GM12878 (cell line): ENCODE data around the gene SULT1A1. TPM values are rescaled to one million over a fixed set of nuclear protein-coding genes. Genes with fewer than 3 reads are reported as not detected.

ENCODE experiments used
- ATAC-seq: fragments of 200-7000 bp; cut with Tn5 transposase; 3 replicates; pipeline ENCODE4 v1.9.1; 2020; ENCODE audit warnings: mild to moderate bottlenecking, moderate library complexity
- BruUV-seq: library from RNA; stranded (reverse); fragments of 400-500 nt; replicated peaks from 2 replicates; lab custom pipeline; 2021; lab: Mats Ljungman, UMichigan
- CTCF ChIA-PET: fragments of 300-600 bp; sonication (Branson Sonifier 250); formaldehyde crosslinking; extraction: SDS; loops from one replicate; lab custom pipeline; 2021; ENCODE audit warnings: inconsistent platforms; lab: Yijun Ruan, JAX
- POLR2A ChIA-PET: fragments of 350-600 bp; formaldehyde crosslinking; extraction: SDS; loops from one replicate; lab custom pipeline; 2021; ENCODE audit warnings: inconsistent platforms; lab: Charles Lee
- RAD21 ChIA-PET: fragments of 300-600 bp; sonication (Branson Sonifier 250); formaldehyde crosslinking; loops from one replicate; lab custom pipeline; 2023; ENCODE audit warnings: antibody characterized with exemption; ENCODE audit not compliant: unreplicated experiment; lab: Charles Lee
- SMC1A ChIA-PET: fragments of 300-600 bp; sonication (Branson Sonifier 250); formaldehyde crosslinking; loops from one replicate; lab custom pipeline; 2023; ENCODE audit not compliant: unreplicated experiment, uncharacterized antibody; lab: Charles Lee
- DNase-seq: peaks from one replicate; pipeline ENCODE4 v3.0.0-alpha.2; 2011; ENCODE audit warnings: low read depth, low spot score
- FAIRE-seq: peaks from 3 replicates; lab custom pipeline; 2011; peaks lifted over from hg19 to GRCh38; lab: Jason Lieb, UNC
- H2AFZ ChIP-seq: 2 replicates; pipeline ENCODE4 v1.6.0; 2011; ENCODE audit warnings: low read depth, low read length, control low read depth; ENCODE audit not compliant: control insufficient read depth
- H3K27ac ChIP-seq: 2 replicates; pipeline ENCODE4 v1.5.1; 2011; ENCODE audit warnings: control low read depth; ENCODE audit not compliant: control insufficient read depth, insufficient read depth
- H3K27me3 ChIP-seq, 2 experiments: replicated peaks in 1 of 2; 2 replicates each; pipeline versions ENCODE4 v1.6.0 to v1.6.1; 2011; ENCODE audit warnings: low read length in 1 of 2; ENCODE audit not compliant: control insufficient read depth in 2 of 2, insufficient read depth in 2 of 2
- H3K36me3 ChIP-seq, 2 experiments: 2 replicates each; pipeline ENCODE4 v1.5.1; 2011; ENCODE audit warnings: low read length in 1 of 2; ENCODE audit not compliant: control insufficient read depth in 2 of 2, insufficient read depth in 2 of 2
- H3K4me1 ChIP-seq: 2 replicates; pipeline ENCODE4 v1.6.1; 2011; ENCODE audit warnings: mild to moderate bottlenecking, low read length, moderate library complexity, mixed read lengths; ENCODE audit not compliant: control insufficient read depth, insufficient read depth
- H3K4me2 ChIP-seq: 2 replicates; pipeline ENCODE4 v1.6.0; 2011; ENCODE audit warnings: control low read depth; ENCODE audit not compliant: control insufficient read depth, insufficient read depth
- H3K4me3 ChIP-seq: fragments of 200-600 bp; sonication (generic); 2 replicates; pipeline ENCODE4 v1.5.1; 2016
- H3K79me2 ChIP-seq: 2 replicates; pipeline ENCODE4 v1.6.0; 2011; ENCODE audit warnings: low read length; ENCODE audit not compliant: control insufficient read depth, insufficient read depth
- H3K9ac ChIP-seq: 2 replicates; pipeline ENCODE4 v1.8.0; 2011; ENCODE audit warnings: low read length, control low read depth, mixed read lengths; ENCODE audit not compliant: control insufficient read depth, insufficient read depth
- H3K9me3 ChIP-seq: replicated peaks from 3 replicates; pipeline ENCODE4 v1.5.1; 2011; ENCODE audit warnings: mild to moderate bottlenecking, low read length; ENCODE audit not compliant: control insufficient read depth, insufficient read depth
- H4K20me1 ChIP-seq: 2 replicates; pipeline ENCODE4 v1.6.0; 2011; ENCODE audit not compliant: control insufficient read depth, insufficient read depth
- EP300 ChIP-seq, 2 experiments: fragments of 150-350 bp in 1 of 2; IDR thresholded peaks; 2 replicates each; pipeline ENCODE4 v1.6.1; 2011 to 2012; ENCODE audit warnings: low read depth in 2 of 2, low read length in 2 of 2, borderline replicate concordance in 1 of 2, improper control_type of control experiment in 1 of 2, inconsistent platforms in 1 of 2; ENCODE audit not compliant: control insufficient read depth in 1 of 2
- FOXM1 ChIP-seq: IDR thresholded peaks from 2 replicates; pipeline ENCODE4 v1.6.1; 2012; ENCODE audit warnings: low read depth, mild to moderate bottlenecking, inconsistent platforms, low read length, moderate library complexity
- IKZF1 ChIP-seq: fragments of 450-650 bp; conservative IDR thresholded peaks from 2 replicates; pipeline ENCODE4 v1.6.1; 2017; ENCODE audit warnings: antibody characterized with exemption, mild to moderate bottlenecking
- IKZF2 ChIP-seq, 2 experiments: fragments of 450-650 bp; IDR thresholded peaks; 2 replicates each; pipeline ENCODE4 v1.6.1; 2017; ENCODE audit warnings: mild to moderate bottlenecking in 2 of 2, moderate library complexity in 2 of 2
- LARP7 ChIP-seq: fragments of 450-650 bp; IDR thresholded peaks from 2 replicates; pipeline ENCODE4 v1.6.1; 2017; ENCODE audit warnings: mild to moderate bottlenecking
- MEF2B ChIP-seq: fragments of 450-650 bp; IDR thresholded peaks from 2 replicates; pipeline ENCODE4 v1.6.1; 2018; ENCODE audit warnings: mild to moderate bottlenecking, moderate library complexity; ENCODE audit not compliant: partially characterized antibody, poor library complexity, severe bottlenecking
- NRF1 ChIP-seq: conservative IDR thresholded peaks from 2 replicates; pipeline ENCODE4 v1.6.1; 2011; ENCODE audit warnings: mild to moderate bottlenecking, low read depth, low read length, improper control_type of control experiment
- RAD21 ChIP-seq: IDR thresholded peaks from 2 replicates; pipeline ENCODE4 v1.6.1; 2011; ENCODE audit warnings: mild to moderate bottlenecking, low read depth, low read length, moderate library complexity; ENCODE audit not compliant: insufficient read depth
- SIN3A ChIP-seq: IDR thresholded peaks from 2 replicates; pipeline ENCODE4 v1.6.1; 2012; ENCODE audit warnings: low read depth, low read length, improper control_type of control experiment
- STAT3 ChIP-seq: IDR thresholded peaks from 2 replicates; pipeline ENCODE4 v1.6.1; 2011; ENCODE audit warnings: low read depth, low read length, improper control_type of control experiment
- ZSCAN29 ChIP-seq: fragments of 450-650 bp; IDR thresholded peaks from 2 replicates; pipeline ENCODE4 v1.6.1; 2017; ENCODE audit warnings: mild to moderate bottlenecking, moderate library complexity
- WGBS: methylation state at CpG from one replicate; pipeline ENCODE4 v1.1.6; 2016; ENCODE audit warnings: low lambda C conversion rate; ENCODE audit not compliant: insufficient replicate concordance, insufficient coverage; ENCODE audit errors: missing lambda C conversion rate; 5-methylcytosine and 5-hydroxymethylcytosine counted together
- in situ Hi-C: fragments of 300-500 bp; cut with MboI; formaldehyde crosslinking; loops from 9 replicates; pipeline ENCODE4 v1.14.3; 2018; ENCODE audit warnings: mixed read lengths
- intact Hi-C: fragments of 100-400 bp; cut with micrococcal nuclease; formaldehyde crosslinking; loops from one replicate; pipeline ENCODE4 v1.14.2; 2022; ENCODE audit not compliant: unreplicated experiment
- polyA plus RNA-seq, 11 experiments: library from polyadenylated mRNA; depleted of rRNA in 4 of 11; unstranded in 6 of 11; stranded (reverse) in 5 of 11; fragments of >200 nt; fragmentation: Nextera tagmentation in 4 of 11; fragmentation: Illumina TruSeq in 1 of 11; extraction: Ambion mirVana in 4 of 11; extraction: Trizol in 1 of 11; gene quantifications; 1 replicate in 1 of 11; 2 replicates in 10 of 11; pipeline versions ENCODE4 v1.2.1 to v1.2.3, GENCODE V29; 2011 to 2016; ENCODE audit warnings: inconsistent platforms in 2 of 11, missing spikeins in 2 of 11, low read depth in 1 of 11
- total RNA-seq, 4 experiments: library from RNA; depleted of rRNA in 3 of 4; stranded (reverse); fragments of >200 nt in 3 of 4; fragmentation: Illumina TruSeq in 1 of 4; extraction: Trizol in 1 of 4; gene quantifications; 2 replicates each; pipeline versions ENCODE4 v1.2.1 to v1.2.3, GENCODE V29; 2013 to 2021
- TF ChIP-seq, protein P1 (sequence below): fragments of 450-650 bp; IDR thresholded peaks from 2 replicates; pipeline ENCODE4 v1.6.1; 2017; ENCODE audit warnings: mild to moderate bottlenecking, low read depth, inconsistent platforms; ENCODE audit not compliant: poor library complexity, severe bottlenecking

SULT1A1 gene
- total and polyA plus RNA-seq, 10 of the 15 experiments (the other 5 are each of a cell fraction or from before 2014, with no cell fraction given) = 0.03 to 1.5 (median 0.76) TPM; not detected in 1

DNA sequence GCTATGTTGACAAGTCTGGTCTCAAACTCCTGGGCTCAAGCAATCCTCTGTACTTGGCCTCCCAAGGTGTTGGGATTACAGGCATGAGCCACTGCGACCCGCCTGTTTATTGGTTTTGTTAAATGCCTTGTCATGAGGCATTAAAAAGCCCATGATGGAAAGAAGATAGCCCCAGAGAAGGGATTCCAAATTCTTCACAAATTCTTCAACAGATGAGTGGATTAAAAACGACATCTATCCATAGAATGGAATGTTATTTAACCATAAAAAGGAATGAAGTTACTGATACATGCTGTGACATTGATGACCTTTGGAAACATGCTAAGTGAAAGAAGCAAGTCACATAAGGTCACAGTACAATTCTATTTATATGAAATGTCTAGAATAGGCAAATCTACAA is 51.4 kb downstream of the SULT1A1 start (continued):
- TF ChIP-seq, protein P1, sequence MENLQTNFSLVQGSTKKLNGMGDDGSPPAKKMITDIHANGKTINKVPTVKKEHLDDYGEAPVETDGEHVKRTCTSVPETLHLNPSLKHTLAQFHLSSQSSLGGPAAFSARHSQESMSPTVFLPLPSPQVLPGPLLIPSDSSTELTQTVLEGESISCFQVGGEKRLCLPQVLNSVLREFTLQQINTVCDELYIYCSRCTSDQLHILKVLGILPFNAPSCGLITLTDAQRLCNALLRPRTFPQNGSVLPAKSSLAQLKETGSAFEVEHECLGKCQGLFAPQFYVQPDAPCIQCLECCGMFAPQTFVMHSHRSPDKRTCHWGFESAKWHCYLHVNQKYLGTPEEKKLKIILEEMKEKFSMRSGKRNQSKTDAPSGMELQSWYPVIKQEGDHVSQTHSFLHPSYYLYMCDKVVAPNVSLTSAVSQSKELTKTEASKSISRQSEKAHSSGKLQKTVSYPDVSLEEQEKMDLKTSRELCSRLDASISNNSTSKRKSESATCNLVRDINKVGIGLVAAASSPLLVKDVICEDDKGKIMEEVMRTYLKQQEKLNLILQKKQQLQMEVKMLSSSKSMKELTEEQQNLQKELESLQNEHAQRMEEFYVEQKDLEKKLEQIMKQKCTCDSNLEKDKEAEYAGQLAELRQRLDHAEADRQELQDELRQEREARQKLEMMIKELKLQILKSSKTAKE = no peak
- TF ChIP-seq LARP7 (no peak), ZSCAN29 (no peak)

DNA sequence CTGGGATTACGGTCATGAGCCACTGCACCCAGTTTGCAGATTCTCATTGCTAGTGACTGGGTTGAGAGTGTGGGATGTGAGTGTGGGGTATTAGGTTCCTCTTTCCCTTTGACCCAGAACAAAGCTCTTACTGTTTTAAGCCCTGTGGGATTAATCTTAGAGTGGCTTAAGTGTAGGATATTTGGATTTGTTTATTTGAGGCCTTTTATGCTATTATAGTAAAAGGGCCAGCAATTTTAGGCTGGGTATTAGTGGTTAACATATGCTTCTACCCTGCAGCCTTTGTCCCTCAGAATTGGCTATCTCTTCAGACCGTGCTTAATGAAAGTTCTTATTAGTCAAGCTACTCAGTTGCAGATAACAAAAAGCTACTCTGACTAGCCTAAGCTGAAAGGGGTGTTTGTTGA is 52.9 kb downstream of the SULT1A1 start:
- SMC1A ChIA-PET = interaction anchor here (0.6 kb wide), 1 partner anchor 355 kb away, joined by 3 read pairs; no protein-coding TSS in a partner anchor
- no TSS peak for BruUV-seq

More for the DNA sequence above, 52.9 kb downstream of the SULT1A1 start:
- peaks cover 17% of the 10 kb centered on the region for H3K4me1 ChIP-seq
- ChIA-PET RAD21 (no interaction called here), CTCF (interaction anchor here (0.6 to 1.6 kb wide), 2 partner anchors 12 to 22 kb away, joined by 3 to 5 read pairs; no protein-coding TSS in a partner anchor)
- FAIRE-seq (peak; percentile 68), ATAC-seq (no peak), DNase-seq (no peak)
- no peak overlapping the region for H2AFZ ChIP-seq
- intact Hi-C loops = no loop called here
- H3K9ac ChIP-seq = no peak overlapping the region
- peak; percentile 19 for TF ChIP-seq MEF2B
- TF ChIP-seq NRF1 = no peak
- no peak for TF ChIP-seq STAT3
- TF ChIP-seq SIN3A = no peak
- TF ChIP-seq RAD21 = no peak
- no peak for TF ChIP-seq EP300 (IDR thresholded peaks at IDR 0.05; ENCODE audit: borderline replicate concordance in 1 of 2, control insufficient read depth in 1 of 2, low read depth in 2 of 2, low read length in 2 of 2)
- peak; percentile 51 for TF ChIP-seq IKZF1
- TF ChIP-seq IKZF2 (IDR thresholded peaks at IDR 0.05) = peak; percentile 19 to 20; a peak in 2 of 4 replicates
- no peak for TF ChIP-seq FOXM1
- TF ChIP-seq, all 136 proteins: peak for 3
- POLR2A ChIA-PET = interaction anchor here (1.1 kb wide), 1 partner anchor 63 kb away, joined by 3 read pairs; the partner anchor contains the start of gene APOBR
- Histone ChIP-seq H3K4me3 (no peak overlapping the region), H3K36me3 (no peaks in the 10 kb centered on the region), H3K27me3 (no peaks in the 10 kb centered on the region), H3K27ac (no peak overlapping the region), H3K79me2 (peaks cover 4% of the 10 kb centered on the region), H3K9me3 (no peaks in the 10 kb centered on the region; the same call in 2 of the 3 replicates), H4K20me1 (no peaks in the 10 kb centered on the region), H3K4me2 (no peak overlapping the region; the same call in 1 of the 2 replicates)
- 63% methylated on average over 2 of the region's 2 CpGs for WGBS
- in situ Hi-C loops = no loop called here
